GM18519 (cell line): ENCODE measurements around the gene NPAS3.

Experiments
- ATAC-seq: cut with Tn5 transposase; IDR thresholded peaks from one replicate; pipeline ENCODE4 v1.9.1; 2021; ENCODE audit warnings: mild to moderate bottlenecking, moderate library complexity; ENCODE audit not compliant: unreplicated experiment, low FRiP score

The NPAS3 gene

DNA sequence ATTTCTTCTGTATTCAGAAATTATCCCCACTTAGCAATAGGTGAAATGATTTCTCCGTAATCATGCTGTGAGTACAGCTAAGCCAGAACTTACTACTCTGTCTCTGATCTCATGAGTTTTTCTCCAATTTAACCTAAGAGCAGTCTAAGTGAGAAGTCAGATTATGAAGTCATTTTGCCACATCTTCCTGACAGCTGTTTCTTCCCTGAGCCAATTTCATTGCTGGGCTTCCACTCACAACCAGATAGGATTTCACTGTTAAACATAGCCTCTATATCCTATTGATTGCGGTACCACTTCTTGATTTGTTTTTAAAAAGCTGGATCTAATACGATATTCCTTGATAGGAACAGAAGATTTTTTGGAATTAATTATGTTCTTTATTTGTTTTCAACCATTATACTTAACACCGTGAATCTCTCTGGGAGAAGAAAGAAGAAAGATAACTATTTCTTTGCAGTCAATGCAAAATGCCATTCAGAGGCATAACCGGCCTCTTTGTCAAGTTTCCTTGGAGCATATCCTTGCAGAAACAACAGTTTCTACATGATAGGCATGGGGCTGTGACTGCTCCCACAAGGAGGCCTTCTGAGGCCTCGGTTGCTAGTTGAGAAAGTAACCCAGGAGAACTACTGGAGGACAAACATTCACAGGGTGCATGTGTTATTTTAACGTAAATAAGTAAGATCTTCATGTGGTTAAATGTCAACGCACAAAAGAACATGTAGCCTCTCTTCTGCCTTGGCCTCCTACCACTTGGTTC, 212.2 kb downstream of the NPAS3 start:
- ATAC-seq, result no peak

DNA sequence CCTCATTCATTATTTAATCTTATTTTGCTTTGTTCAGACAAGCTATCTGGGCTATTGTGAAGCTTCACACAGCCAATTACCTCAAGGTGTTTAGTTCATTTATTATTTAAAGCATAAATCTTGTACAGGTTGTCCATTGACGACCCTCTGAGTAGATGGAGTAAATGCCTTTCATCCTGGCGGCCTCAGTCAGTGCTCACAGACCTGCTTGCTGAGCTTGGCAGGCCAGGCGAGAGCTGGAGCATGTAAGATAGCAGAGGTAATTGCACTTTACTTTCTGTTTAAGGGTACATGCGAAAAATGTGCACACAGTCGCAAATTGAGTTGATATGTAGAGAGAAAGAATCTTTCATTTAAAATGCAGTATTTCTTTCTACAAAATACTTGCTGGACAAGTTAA, 224.4 kb downstream of the NPAS3 start:
- ATAC-seq, result no peak

DNA sequence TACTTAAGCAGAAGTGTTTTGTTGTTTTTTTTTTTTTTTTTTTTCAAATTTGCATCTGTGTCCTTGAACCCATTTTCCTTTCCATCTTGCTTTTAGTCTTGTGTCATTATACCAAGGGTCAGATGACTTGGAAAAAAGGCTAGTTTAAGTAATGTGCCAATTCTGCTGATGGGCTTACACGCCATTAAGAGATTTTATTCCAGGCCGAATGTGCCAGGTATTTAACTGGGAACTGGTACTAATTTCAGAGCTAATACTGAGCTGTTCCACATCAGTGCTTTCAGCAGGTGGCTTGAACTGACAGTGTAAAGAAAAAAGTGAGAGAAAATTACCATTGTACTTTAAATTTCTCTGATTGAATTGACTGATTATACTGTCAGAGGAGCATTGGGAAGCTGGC, 224.9 kb downstream of the NPAS3 start:
- ATAC-seq, result no peak

DNA sequence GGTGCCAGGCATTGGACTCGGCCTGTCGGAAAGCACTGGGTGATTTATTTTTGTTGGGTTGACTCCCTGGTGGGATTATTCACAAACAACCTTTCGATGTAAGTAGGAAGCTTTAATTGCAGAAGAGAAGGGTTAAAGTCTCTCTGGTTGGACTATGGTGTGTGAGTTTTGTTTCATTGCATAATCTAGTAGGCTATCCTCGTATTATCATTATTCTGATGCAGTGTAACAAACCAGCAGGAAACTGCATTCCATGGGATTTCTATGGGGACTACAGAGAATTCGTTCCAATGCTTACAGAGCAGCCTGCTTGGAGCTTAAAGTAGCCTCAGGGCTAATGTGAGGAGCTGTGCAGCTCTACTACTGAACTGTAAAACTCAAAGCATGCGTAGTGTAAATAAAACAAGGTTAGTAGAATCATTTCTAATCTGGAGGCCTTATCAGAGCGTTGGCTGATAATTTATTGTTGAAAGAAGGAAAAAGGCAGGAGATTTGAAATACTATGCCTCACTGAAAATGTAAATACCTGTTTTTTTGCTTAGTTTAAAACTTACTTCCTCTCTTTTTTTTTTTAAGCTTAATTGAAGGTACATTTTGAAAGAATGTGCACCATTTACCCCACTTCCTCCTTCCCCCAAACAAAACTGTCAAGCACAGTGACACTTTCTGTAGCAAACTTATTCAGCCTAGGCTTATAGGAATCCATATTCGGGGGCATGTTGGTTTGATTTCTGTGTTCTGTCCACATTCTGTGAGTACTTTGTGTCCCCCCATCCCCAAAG, 226.7 kb downstream of the NPAS3 start:
- no peak for ATAC-seq

DNA sequence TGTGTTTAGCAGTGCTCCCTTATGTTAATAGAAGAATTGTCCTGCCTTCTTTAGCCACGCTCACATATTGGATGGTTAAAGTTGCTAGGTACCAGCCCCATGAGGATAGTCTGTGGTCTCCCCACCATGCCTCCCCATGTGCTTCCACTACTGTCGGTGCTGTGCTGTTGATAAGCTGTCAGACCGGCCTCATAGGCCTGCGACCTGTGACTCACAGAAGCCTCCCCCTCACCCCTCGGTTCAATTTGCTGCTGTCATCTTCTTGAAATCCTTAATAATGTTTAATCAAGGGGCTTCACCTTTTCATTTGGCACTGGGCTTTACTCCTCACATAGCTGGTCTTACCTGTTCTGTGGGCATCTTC, 227.2 kb downstream of the NPAS3 start:
- no peak for ATAC-seq

DNA sequence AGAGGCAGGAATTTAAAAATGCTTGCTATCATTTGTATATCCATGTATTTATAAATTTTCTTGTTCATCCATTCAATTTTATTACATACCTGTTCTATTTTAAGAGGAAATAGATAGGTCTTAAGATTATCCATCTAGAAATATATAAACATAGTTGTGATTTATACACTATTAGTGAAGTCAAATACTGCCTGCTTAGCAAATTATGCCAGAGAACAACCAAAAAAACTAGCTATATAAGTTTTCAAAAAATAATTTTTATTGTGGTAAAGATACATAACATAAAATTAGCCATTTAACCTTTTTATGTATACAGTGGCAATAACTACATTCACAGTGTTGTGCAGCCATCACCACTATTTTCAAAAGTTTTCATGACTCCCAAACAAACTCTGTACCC, 237.3 kb downstream of the NPAS3 start:
- no peak for ATAC-seq

DNA sequence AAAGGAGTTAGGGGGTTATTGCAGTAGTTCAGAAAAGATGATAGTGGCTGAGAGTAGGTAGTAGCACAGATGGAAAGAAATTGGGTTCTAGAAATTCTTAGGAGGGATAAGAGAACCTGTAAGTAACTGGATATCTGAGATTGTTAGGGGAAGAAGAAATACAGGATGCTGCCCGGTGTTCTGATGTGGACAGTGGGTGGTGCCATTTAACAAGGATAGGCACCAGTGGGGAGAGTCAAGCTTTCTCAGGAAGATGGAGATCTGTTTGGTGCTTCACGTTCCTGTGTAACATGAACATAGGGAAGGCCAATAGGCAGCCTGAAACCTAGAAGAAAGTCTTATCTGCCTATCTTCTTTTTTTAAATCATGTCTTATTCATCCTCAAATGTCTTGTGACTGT, 245.9 kb downstream of the NPAS3 start:
- no peak for ATAC-seq

DNA sequence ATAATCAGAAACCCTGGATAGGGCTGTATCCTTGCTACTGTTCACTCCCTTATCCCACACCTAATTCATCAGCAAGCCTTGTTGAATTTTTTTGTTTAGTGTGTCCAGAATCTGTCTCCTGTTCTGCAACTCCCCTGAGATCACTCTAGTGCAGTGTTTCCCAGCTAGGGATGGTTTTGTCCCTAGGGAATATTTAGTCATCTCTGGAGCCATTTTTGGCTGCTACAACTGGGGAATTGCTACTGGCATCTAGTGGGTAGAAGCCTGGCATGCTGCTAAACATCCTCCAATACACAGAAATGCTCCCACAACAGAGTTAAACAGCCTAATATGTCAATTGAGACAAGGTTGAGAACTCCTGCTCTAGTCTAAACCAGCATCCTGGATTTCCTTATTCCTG, 248.0 kb downstream of the NPAS3 start:
- no peak for ATAC-seq

DNA sequence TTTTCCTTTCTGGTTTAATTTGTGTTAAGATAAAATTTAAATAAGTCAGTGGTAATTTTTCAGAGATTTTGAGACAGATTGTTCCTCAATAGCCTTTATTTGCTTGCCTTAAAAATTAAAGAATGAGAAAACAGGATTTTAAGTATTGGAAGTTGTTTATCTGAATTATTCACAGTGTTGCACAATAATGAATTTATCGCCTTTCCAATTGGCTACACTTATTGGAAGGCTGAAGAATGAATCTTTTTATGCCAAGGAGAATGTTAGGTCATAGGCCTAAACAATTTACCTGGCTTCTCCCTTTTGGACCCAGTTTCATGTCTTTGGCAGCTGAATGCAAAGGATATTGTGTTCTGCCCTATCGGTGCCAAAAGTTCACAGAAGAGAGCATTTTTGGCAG, 250.2 kb downstream of the NPAS3 start:
- no peak for ATAC-seq

DNA sequence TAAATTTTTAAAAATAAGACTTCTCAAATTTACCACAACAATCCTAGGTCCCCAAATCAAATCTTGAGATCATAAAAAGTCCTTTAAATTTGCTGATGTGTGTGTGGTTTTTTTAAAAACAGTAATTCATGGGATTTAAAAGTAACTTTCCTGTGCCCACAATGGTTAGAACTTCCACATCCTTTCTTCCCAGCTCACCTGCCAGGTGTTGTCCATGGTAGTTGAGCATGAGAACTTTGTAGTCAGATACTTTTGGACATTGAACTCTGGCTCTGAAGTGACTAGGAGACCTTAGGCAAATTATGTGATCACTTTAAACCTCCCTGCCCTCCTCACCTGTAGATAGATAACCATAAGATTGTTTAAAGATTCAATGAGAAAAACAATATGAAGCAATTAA, 253.2 kb downstream of the NPAS3 start:
- no peak for ATAC-seq

DNA sequence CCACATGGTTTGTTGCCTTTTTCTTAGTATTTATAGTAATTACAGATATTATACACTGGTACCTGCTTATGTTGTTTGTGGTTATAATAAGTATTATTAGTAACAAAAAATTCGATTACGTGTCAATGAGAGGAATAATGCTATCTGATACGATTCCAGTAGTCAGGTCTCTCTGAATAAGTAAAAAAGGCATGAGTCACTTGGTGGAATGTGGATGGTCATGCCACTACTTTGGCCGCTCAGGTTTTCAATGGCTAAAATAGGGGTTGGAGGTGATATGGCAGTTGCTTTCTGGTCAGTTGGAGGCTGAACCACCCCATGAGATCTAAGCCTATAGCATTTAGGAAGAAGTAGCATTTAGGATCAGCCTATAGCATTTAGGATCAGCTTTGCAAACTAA, 255.9 kb downstream of the NPAS3 start:
- ATAC-seq, result no peak

DNA sequence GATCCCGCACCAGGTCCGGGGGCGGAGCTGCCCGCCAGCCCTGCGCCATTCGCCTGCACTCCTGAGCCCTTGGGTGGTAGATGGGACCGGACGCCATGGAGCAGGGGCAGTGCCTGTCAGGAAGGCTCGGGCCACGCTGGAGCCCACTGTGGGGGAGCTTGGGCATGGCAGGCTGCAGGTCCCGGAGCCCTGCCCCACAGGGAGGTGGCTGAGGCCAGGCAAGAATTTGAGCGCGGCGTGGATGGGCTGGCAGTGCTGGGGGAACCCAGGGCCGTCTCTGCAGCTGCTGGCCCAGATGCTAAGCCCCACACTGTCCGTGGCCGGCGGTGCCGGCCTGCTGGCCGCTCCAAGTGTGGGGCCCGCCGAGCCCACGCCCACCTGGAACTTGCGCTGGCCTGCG, 260.0 kb downstream of the NPAS3 start:
- ATAC-seq, result no peak

DNA sequence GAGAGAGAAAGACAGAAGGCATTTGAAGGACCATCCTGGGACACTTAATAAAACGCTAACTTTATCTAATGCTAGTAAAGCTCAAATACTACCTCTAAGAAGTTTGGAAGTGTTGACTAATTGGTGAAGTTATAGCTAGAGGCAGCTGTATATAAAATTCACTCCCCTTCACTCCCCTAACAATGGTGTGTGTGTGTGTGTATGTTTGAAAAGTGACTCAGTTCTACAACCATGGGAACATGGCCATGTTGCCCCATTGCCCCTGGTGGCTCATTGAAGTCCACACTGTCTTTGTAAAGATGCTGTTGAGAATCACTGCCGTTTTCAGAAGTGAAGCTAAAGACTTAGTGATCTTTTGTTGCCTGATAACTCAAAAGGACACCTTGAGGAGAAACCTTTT, 262.4 kb downstream of the NPAS3 start:
- no peak for ATAC-seq

DNA sequence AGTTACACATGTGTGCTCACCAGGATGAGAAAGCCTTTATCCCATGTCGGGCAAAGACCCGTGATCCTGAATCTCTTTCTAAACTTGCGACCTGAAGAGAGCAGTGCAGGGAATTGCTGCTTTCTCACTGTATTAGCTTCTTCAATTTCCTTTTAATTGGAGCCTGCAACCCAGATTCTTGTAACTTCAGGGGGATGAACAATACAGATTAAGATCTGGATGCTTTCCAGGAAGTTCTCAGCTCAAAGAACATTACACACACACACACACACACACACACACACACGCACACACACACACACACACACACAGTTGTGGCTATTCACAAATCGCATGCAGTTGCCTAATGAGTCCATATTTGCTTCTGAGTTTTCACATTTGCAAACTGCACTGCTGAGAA, 268.3 kb downstream of the NPAS3 start:
- ATAC-seq, result no peak

DNA sequence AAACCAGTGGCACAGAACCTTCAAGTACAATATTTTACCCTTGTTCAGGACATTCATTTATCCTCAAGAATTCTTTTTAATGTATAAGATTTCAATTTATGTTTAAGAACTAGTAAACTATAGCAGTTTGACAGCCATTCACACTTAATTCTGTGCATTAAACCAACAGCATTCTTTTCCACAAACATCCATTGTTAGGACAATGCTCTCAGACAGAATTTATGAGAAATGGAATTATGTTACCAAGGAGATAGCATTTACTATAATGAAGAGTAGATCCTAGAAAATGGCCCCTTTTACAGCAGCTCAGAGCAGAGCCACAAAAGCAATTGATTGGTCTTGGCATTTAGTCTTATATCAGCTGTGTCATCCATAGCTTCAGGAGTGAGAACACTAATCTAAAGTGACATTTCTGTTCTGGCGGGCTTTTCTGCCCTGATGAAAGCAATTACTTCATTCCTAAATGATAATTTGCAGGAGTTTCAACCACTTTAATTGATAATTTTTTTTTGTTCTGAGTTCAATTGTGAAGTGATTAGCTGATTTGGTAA, 268.9 kb downstream of the NPAS3 start:
- no peak for ATAC-seq

DNA sequence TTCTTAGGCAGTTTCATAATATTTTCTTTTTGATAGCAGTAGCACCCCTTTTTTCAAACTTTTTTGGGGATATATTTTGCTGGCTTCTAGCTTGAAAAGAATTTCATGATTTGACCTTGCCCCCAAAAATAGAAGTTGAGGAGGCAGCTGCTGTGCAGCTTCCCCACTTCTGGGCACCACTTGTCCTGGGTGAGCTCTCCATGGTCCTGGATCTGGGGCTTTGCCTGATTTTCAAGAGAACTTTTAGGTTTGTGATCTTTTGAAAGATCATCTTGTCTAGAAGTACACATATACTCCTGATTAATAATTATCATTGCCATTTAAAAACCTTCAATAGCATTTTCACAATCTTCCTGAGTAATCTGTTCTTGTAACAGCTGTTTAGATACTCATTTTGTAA, 271.6 kb downstream of the NPAS3 start:
- no peak for ATAC-seq

DNA sequence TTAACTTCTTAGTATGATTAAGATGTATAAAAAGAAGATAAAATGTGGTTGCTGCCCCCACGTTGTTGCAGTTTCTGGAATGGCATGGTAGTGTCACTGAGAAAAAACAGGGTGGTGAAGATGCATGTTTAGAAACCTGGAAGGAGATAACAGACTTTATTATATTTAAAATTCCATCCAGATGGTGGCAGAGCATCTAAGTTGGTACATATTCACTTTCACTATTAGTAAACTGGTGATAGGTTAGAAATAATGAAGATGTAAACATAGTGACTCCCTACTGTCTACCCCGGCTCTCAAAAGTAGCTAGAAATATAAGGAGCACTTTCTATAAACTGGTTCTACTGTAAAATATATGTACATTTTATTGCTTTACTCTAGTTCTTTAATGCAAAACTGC, 279.3 kb downstream of the NPAS3 start:
- ATAC-seq, result no peak

DNA sequence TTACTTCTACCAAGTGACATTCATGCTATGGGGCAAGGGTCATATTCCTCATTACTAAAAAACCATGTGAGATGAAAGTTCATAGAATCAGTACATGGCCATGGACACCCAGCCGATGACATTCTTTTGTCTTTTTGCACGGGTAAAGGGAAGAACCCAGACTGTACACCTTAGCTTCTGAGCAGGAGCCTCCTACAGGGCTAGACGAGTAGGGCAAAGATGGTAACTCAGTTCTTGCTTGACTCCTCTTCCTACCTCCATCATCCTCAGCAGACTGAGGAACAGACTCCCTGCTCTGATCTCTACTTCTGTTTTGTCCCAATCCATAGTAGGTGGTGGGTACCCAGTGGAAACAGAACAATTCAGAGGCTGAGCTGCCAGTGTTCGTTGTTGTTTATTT, 281.3 kb downstream of the NPAS3 start:
- no peak for ATAC-seq

DNA sequence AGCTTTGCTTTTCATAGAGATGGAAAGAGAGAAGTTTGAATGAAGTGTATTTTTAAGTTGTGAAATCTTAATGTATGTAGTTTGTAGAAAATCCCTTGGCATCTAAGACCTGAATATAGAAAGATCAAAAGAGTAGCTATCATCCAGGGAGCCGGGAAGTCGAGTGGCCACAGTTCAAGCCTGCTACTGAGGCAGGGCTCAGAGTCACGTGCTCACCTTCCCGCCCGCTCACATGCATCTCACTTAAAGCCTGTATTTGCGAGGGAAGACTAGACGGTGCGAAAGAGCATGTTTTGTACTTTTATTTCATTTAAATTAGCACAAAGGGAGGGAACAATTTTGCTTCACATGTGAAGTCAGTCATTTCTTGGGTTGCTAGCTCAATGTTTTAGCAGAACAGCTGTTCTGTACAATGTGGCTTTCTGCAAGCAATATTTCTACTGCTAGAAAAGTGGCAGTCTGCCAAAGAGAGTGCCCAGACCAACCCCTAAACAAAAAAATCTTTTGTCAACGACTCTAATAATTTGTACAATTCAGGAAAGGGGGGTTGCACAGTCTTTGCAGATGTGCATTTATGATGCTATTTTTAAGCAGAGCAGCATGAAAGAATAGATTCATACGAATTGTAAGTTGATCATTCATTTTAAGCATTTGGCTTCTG, 290.7 kb downstream of the NPAS3 start:
- ATAC-seq, result no peak

DNA sequence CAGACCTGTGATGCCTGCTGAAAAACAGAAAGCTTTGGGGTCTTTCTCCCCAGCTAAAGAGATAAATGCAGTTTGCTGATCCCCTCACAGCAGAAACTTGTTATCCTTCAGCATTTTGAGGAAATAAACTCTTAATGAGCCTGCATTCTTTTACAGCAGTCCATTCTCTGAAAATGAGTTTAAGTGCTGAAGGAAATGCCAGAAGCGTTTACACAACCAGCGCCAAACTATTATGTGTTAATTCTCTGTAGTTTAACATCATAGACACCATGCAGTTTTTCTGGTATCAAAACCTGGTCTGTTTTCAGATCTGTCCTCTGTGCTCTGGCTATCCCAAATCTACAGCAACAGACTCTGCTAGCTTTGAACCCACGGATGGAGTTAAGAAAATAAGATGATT, 291.3 kb downstream of the NPAS3 start:
- no peak for ATAC-seq

DNA sequence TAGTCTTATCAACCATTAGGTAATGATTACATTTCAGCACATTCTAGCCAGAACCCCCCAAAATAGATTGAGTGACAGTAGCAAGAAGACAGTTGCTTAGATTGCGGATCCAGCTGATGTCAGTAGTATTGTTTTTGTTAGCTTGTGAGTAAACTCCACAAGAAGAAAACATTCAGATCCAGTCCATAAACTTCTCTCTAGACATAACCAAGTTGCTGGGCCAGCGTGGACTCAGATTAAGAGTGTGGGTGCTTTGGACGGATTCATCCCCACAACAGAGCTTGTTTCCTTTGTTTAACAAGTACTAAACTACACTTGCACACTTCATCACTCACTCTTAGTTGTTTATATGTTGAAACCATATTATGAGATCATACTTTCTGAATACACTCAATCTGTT, 293.4 kb downstream of the NPAS3 start:
- ATAC-seq, result no peak
